HG03575 (cell line): Measurements from ENCODE around the gene HOXD8.

ENCODE experiments used
- ATAC-seq: cut with Tn5 transposase; IDR thresholded peaks from one replicate; pipeline ENCODE4 v1.9.1; 2021; ENCODE audit not compliant: unreplicated experiment, insufficient number of reproducible peaks, low FRiP score; ENCODE audit errors: extremely low read depth

The HOXD8 gene

GRCh38 chr2:176124947-176125771 lies 4.3 kb upstream of the HOXD8 start:
- no peak for ATAC-seq

GRCh38 chr2:176125772-176126054 lies 3.8 kb upstream of the HOXD8 start:
- no peak for ATAC-seq

GRCh38 chr2:176126929-176127773 lies 2.4 kb upstream of the HOXD8 start:
- no peak for ATAC-seq

- ATAC-seq = no peak
Observed at GRCh38 chr2:176127774-176128072, 1.8 kb upstream of the HOXD8 start.

- no peak for ATAC-seq
Observed at GRCh38 chr2:176128172-176128981, 1.1 kb upstream of the HOXD8 start.

- ATAC-seq = no peak
Observed at GRCh38 chr2:176129813-176130146, 275 bp downstream of the HOXD8 start.

- ATAC-seq = no peak
Observed at GRCh38 chr2:176130147-176130956, 847 bp downstream of the HOXD8 start.

- ATAC-seq = no peak
Observed at GRCh38 chr2:176130957-176131847, 1.7 kb downstream of the HOXD8 start.

- ATAC-seq = no peak
Observed at GRCh38 chr2:176131848-176132158, 2.3 kb downstream of the HOXD8 start.

GRCh38 chr2:176132205-176133171 lies 3.0 kb downstream of the HOXD8 start:
- no peak for ATAC-seq

GRCh38 chr2:176133389-176133788 lies 3.9 kb downstream of the HOXD8 start:
- no peak for ATAC-seq

- ATAC-seq = no peak
Observed at GRCh38 chr2:176134035-176134434, 4.5 kb downstream of the HOXD8 start.

GRCh38 chr2:176135035-176135440 lies 5.5 kb downstream of the HOXD8 start:
- no peak for ATAC-seq

GRCh38 chr2:176136374-176137251 lies 7.1 kb downstream of the HOXD8 start:
- ATAC-seq = no peak

GRCh38 chr2:176137252-176137580 lies 7.7 kb downstream of the HOXD8 start:
- ATAC-seq = no peak

- no peak for ATAC-seq
Observed at GRCh38 chr2:176137906-176138305, 8.4 kb downstream of the HOXD8 start.

GRCh38 chr2:176138526-176138922 lies 9.0 kb downstream of the HOXD8 start:
- ATAC-seq = no peak
